Measurements from ENCODE around the gene NISCH. TPM values are rescaled to one million over a fixed set of nuclear protein-coding genes. Genes with fewer than 3 reads are reported as not detected.

The NISCH gene
- total RNA-seq, 2 donors from 2014 or later: 80.2 to 81.7 TPM

DNA sequence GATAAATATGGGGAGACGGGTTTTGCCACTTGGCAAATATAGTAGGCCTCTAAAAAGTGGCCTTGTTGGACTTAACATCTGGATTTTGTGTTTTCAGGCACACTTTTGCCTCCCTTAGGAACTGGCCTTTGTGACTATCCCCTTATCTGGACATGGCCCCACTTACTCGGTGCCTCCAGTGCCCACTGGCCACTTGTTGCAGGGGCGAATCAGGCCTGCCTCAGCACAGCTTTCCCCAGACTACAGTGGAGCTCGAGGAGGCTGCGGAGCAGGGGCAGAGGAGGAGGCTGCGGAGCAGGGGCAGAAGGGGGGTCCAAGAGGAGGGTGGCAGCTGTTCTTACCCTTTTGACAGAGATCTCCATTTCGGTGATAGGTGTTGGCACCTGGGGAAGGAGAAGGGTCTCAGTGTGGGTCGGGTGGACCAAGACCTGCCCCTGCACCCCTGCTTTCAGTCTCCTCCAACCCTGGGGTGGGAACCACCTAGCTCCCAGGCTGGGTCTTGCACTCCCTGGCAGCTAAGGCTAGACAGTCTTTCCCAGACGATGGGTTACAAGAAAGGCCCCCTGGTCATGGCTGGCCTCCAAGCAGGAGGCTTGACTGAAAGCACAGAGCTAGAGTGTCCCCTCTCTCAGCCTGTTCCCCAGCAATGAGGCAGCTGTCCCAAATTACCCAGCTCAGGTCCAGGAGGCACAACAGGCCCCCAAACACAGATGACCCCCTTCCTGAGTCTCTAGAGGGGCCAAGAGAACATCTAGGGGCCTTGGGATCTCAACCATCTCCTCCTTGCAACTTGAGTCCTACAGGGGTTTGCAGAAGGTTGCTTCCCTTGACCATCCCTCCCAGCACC lies 16.6 kb upstream of the NISCH start:
- Mint-ChIP-seq H3K36me3 (ENCODE audit: insufficient read depth in 2 of 2) (no peaks in the 10 kb centered on the region), H3K4me3 (no peak overlapping the region), H3K27ac (no peak overlapping the region), H3K27me3 (ENCODE audit: low read depth) (no peaks in the 10 kb centered on the region), H3K4me1 (ENCODE audit: low read depth) (no peaks in the 10 kb centered on the region), H3K9me3 (no peaks in the 10 kb centered on the region)
- ATAC-seq (replicated peaks in 1 of 2): no peak
- no peak for DNase-seq

DNA sequence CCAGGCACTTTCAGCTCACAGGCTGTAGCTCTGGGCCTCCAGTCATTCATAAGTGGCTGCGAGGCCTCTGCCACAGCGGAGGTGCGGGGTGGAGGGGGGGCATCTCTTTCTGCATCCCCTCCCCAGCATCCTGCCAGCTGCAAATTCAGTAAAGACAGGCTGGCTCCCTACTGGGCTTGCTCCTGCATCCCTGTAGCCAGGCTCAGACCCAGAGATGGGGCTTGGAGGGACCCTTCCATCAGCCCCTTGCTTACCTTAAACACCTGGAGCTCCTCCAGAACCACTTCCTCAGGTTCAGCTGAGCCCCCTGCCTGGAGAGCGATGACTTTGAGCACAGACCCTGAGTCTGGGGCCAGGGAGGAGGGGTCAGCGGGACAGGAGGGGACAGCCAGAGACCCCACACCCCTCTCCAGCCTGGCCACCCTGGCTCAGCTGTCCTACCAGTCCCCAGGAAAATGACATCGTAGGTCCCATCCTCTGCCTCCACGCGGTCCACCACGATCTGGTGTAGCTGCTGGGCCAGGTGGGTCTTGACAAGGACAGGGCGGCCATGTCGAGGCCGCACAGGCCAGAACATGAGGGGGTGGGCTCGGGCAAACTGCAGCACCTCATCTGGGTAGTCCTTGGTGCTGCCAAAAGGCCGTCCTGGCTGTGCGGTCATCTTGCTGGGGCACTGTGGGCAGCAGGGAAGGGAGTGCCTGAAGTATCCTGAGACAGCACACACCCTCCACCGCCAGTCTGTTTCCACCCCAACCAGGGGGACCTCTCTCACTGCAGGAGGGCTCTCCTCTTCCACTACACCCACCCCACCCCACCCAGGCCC lies 15.8 kb upstream of the NISCH start:
- Mint-ChIP-seq H3K4me1 (ENCODE audit: low read depth) (no peaks in the 10 kb centered on the region), H3K4me3 (no peak overlapping the region), H3K36me3 (ENCODE audit: insufficient read depth in 2 of 2) (no peaks in the 10 kb centered on the region), H3K9me3 (no peaks in the 10 kb centered on the region), H3K27ac (no peak overlapping the region), H3K27me3 (ENCODE audit: low read depth) (no peaks in the 10 kb centered on the region)
- ATAC-seq (replicated peaks in 1 of 2) (no peak), DNase-seq (no peak)

DNA sequence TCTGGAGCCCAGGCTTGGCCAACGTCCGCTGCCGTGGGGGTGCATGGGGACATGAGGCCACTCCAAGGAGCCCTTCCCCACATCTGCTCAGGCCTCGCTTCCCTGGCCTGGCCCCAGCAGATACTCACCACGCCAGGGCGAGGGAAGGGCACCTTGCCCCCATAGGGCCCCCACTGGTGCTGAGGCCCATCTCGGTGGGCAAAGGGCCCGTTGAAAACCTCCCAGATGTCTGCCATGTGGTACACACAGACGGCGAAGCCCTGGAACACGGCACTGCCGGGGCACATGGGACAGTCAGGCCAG lies 15.2 kb upstream of the NISCH start:
- ATAC-seq (replicated peaks in 1 of 2) (no peak), DNase-seq (no peak)
- H3K9me3 Mint-ChIP-seq: no peaks in the 10 kb centered on the region
- no peaks in the 10 kb centered on the region for H3K36me3 Mint-ChIP-seq (ENCODE audit: insufficient read depth in 2 of 2)
- no peak overlapping the region for H3K4me3 Mint-ChIP-seq
- H3K27ac Mint-ChIP-seq: no peak overlapping the region
- H3K27me3 Mint-ChIP-seq (ENCODE audit: low read depth): no peaks in the 10 kb centered on the region
- peaks cover 3% of the 10 kb centered on the region for H3K4me1 Mint-ChIP-seq (ENCODE audit: low read depth)

DNA sequence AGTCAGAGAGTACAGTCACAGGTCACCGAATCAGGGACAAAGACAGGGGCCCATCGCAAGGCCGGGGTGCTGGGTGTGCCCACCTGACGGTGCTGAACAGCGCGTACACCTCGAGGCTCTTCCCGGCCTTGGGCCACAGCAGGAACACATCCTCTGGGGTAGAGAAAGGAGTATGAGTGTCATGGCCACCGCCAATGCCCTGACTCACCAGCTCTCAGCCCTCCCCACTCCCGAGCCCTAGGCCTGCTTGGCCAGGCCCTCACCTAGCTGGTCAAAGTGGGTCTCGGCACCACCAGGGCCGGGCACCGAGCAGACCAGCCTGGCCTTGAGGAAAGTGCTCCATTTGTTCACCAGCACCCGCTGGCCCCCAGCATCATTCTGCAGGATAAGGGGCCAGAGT lies 14.7 kb upstream of the NISCH start:
- no peaks in the 10 kb centered on the region for H3K9me3 Mint-ChIP-seq
- no peaks in the 10 kb centered on the region for H3K27me3 Mint-ChIP-seq (ENCODE audit: low read depth)
- no peak for ATAC-seq (replicated peaks in 1 of 2)
- H3K4me3 Mint-ChIP-seq: no peak overlapping the region
- no peaks in the 10 kb centered on the region for H3K36me3 Mint-ChIP-seq (ENCODE audit: insufficient read depth in 2 of 2)
- no peak for DNase-seq
- H3K4me1 Mint-ChIP-seq (ENCODE audit: low read depth): peaks cover 8% of the 10 kb centered on the region
- H3K27ac Mint-ChIP-seq: no peak overlapping the region

DNA sequence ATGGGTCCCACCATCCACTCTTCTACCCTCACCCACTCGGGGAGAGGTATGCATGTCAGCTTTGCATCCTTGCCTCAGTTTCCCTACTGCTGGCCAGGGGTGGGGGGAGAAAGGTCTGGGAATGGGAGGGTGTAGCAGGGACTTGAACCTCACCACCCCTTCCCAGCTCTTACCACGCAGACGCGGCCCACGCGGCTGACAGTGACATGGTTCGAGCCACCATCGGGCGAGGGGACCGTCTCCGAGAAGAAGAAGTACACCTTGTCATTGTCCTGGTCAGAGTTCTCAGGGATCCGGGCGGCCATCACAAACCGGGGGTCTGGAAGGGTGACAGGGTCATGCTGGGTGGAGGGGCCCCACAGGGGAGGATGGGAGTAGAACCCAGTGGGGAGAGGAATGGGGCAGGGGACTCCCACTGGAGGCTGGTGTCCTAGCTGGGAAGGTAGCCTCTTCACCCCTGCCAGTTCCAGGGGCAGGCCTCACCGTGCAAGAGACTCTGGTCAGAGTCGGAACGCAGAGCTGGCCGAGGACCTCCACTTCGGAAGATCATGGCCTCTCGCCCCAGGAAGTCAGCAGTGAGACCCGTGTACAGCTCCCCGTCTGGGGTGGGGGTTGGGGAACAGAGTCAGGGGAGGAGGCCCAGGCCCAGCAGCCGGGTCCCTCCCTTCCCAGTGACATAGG lies 14.2 kb upstream of the NISCH start:
- no peak for DNase-seq
- Mint-ChIP-seq H3K4me3 (no peak overlapping the region), H3K9me3 (no peaks in the 10 kb centered on the region), H3K27ac (no peak overlapping the region), H3K4me1 (ENCODE audit: low read depth) (peaks cover 8% of the 10 kb centered on the region), H3K27me3 (ENCODE audit: low read depth) (no peaks in the 10 kb centered on the region), H3K36me3 (ENCODE audit: insufficient read depth in 2 of 2) (no peaks in the 10 kb centered on the region)
- ATAC-seq (replicated peaks in 1 of 2): no peak

DNA sequence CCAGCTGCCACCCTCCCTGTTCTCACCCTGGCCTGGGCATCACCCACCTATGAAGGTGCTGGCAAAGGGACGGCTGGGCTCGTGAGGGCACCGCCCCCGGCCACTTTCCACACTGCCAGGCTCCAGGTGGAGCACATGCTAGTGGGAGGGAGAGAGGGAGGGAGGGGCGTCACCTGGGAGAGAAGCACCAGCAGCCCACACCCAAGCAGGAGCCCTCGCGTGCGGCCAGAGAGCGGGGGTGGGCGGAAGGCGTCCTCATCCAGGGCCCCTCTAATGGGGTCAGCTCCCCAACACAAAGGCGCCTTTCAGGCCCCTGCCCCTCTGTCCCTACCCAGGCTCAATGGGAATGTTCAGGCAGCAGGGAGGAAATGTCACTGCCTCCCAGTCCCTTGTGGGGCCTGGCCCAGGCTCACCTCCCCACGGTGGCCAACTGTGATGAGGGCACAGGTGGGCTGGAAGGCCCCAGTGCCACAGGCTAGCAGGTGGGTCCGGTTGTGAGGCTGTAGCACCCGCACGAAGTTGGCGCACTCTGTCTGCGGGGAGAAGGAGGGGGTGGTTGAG lies 13.6 kb upstream of the NISCH start:
- no peak overlapping the region for H3K27ac Mint-ChIP-seq

DNA sequence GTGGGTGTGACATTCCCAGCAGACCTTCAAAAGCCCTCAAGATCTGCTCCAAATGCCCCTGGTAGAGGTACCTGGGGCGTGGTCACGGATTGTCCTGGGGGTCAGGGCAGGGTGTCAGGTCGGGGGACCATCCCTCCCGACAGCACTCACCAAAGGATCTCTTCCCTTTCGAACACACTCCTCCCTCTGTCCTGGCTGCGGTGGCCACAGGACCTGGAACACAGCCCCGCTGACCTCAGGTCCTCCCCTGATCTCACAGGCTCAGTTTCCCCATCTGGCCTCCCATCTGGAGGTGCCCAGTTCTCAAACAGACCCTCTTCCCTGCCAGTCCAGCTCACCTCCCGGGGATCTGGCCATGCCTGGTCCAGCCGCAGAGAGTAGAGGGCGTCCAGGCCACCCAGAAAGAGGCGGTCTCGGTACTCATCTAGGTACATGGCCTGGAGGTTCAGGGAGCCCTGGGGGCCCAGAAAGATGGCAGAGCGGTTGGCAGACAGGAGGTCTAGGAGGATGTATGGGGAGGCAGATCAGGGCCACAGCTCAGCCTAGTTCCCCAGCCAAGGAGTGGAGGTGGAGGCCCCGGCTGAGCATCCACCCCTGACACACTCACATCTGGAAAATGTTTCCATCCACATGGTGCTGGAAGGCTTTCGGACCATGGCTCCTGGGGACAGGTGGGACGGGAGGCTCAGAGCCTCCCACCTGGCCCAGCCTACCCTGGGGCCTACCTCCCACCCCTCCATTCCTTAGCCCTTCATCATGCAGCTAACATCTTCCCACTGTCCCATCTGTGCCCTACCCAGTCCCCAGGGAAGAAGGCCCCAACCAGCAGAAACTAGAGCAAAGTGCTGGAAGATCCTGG lies 12.8 kb upstream of the NISCH start:
- DNase-seq: no peak
- H3K36me3 Mint-ChIP-seq (ENCODE audit: insufficient read depth in 2 of 2): no peaks in the 10 kb centered on the region
- no peak overlapping the region for H3K27ac Mint-ChIP-seq

More for the DNA sequence above, 13.6 kb upstream of the NISCH start:
- ATAC-seq (replicated peaks in 1 of 2) (no peak), DNase-seq (no peak)
- Mint-ChIP-seq H3K4me3 (no peak overlapping the region), H3K27me3 (ENCODE audit: low read depth) (no peaks in the 10 kb centered on the region), H3K9me3 (no peaks in the 10 kb centered on the region), H3K36me3 (ENCODE audit: insufficient read depth in 2 of 2) (no peaks in the 10 kb centered on the region), H3K4me1 (ENCODE audit: low read depth) (peaks cover 14% of the 10 kb centered on the region)

DNA sequence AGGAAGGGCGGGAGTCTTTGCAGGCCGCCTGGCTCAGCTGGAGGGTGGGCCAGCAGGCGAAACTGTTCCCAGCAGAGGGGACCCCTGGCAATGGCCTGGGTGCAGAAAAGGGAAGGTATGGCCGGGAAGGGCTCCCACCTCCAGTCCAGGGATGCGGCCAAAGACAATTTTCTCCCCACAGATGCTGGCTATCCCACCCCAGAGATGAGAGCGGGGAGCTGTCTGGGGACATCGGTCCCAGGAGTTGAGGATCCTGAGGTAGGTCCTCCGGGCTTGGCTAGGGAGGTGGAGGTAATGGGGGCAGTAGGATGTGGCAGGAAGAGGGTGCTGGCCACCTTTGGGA lies 12.2 kb upstream of the NISCH start:
- H3K36me3 Mint-ChIP-seq (ENCODE audit: insufficient read depth in 2 of 2): no peaks in the 10 kb centered on the region
- H3K4me3 Mint-ChIP-seq: no peak overlapping the region

More for the DNA sequence above, 12.8 kb upstream of the NISCH start:
- Mint-ChIP-seq H3K27me3 (ENCODE audit: low read depth) (no peaks in the 10 kb centered on the region), H3K9me3 (no peaks in the 10 kb centered on the region), H3K4me1 (ENCODE audit: low read depth) (peaks cover 19% of the 10 kb centered on the region), H3K4me3 (no peak overlapping the region)
- ATAC-seq (replicated peaks in 1 of 2): no peak

DNA sequence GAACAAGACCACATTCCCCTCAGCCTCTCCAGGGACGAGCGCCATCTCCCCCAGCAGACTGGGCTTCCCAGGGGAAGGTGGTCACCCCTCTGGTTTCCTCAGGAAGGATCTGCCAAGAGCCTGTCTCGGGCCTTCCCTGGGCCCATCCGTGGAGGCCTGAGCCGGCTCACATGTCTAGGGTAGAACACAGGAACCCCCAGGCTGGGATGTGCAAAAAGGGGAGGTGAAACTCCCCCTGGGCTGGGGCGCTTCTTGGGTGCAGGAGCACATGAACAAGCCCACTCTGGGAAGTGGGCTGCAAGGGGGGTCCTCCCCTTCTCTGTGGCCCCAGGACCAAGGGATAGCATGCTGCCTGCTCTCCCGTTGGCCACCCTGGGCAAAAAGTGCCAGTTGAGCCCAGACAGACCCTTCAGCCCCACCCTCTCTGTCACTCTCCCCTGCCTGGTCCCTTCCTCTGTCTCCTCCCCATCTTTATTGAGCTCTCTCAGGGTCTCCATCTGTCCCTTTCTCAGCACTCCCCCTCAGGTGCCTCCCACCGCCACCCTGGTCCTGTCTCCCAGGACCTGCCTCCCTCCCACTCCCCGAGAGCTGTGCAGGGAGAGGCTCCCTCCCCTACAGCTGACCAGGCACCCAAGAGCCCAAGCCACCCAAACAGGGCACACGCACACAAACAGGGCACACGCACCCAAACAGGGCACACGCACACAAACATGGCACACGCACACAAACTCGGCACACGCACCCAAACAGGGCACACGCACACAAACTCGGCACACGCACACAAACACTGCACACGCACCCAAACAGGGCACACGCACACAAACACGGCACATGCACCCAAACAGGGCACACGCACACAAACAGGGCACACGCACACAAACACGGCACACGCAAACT lies 11.4 kb upstream of the NISCH start:
- Mint-ChIP-seq H3K27me3 (ENCODE audit: low read depth) (no peaks in the 10 kb centered on the region), H3K4me1 (ENCODE audit: low read depth) (peaks cover 19% of the 10 kb centered on the region), H3K36me3 (ENCODE audit: insufficient read depth in 2 of 2) (no peaks in the 10 kb centered on the region), H3K4me3 (peak overlapping the region in 1 of 2 donors; percentile 25), H3K9me3 (no peaks in the 10 kb centered on the region), H3K27ac (no peak overlapping the region)
- ATAC-seq (replicated peaks in 1 of 2): no peak
- DNase-seq: no peak

More for the DNA sequence above, 12.2 kb upstream of the NISCH start:
- Mint-ChIP-seq H3K9me3 (no peaks in the 10 kb centered on the region), H3K27me3 (ENCODE audit: low read depth) (no peaks in the 10 kb centered on the region), H3K27ac (no peak overlapping the region), H3K4me1 (ENCODE audit: low read depth) (peaks cover 19% of the 10 kb centered on the region)
- no peak for ATAC-seq (replicated peaks in 1 of 2)
- DNase-seq: no peak

DNA sequence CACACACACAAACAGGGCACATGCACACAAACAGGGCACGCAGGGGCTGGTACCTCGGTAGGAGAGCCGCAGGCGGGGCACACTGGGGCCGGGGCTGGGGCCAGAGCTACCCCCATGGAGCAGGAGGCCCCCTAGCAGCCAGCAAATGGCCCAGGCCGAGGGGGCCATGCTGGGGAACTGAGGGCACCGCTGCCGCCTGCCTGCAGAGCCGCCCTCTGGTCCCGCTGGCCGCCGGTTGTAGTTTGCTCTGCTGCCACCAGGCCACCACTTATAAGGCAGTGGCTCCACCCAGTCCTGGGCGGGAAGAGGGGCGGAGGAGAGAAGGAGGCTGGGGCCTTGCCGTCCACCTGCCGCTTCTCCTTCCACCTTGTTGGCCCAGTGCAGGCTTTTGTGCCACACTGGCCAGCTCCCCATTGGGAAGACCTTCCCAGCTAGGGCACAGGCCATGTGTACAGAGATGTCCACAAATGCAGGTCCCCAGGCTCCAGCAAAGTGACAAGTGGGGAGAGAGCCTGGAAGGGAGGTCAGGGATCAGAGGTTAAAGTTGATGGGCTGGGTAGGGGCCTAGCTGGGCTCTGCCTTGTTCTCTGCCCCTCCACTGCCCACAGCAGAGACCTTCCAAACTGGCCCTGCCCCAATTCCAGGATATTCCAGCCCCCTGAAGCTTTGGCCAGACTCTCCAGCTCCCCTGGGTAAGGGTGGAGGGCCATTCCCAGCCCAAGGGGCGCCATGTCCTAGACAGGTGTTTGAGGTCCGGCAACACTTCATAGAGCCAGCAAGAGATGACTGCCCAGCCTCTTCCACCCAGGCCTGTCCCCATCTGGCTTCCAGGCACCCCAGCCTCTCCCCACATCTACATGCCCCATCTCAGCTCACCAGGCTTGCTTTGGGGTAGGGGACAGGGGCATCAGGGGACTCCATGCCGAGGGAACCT lies 10.3 kb upstream of the NISCH start, which contains the start of gene SEMA3G:
Gene SEMA3G (minus strand): TSS at position 244 of the 934 bp plus-strand sequence. CDS start 76 bp downstream, at position 168.
- Mint-ChIP-seq H3K36me3 (ENCODE audit: insufficient read depth in 2 of 2) (no peaks in the 10 kb centered on the region), H3K27ac (no peak within 1 kb of the TSS), H3K9me3 (no peaks in the 10 kb centered on the region), H3K27me3 (ENCODE audit: low read depth) (no peaks in the 10 kb centered on the region), H3K4me1 (ENCODE audit: low read depth) (peaks cover 19% of the 10 kb centered on the region), H3K4me3 (peak within 1 kb of the TSS in 1 of 2 donors; percentile 25)
- ATAC-seq (replicated peaks in 1 of 2) (peak; percentile 98 to 99), DNase-seq (peak; percentile 82 to 90)

DNA sequence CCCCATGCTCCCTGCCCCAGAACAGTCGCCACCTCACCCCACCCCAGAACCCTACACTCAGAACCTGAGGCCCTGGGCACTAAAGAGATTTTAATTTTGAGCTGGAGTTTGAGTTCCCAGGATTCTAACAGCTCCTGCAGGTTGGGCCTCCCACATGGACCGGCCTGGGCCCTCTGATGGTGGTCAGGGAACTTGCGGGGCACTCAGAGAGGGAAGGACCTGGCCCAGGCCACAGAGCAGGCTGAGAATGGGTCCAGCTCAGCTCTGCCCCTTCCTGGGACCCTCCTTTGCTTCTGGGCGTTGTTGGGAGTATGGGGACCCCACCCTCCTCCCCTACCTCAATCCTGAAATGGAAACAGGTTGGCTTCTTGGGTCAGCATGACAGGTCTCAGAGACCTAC lies 9.4 kb upstream of the NISCH start:
- Mint-ChIP-seq H3K4me3 (no peak overlapping the region), H3K27me3 (ENCODE audit: low read depth) (no peaks in the 10 kb centered on the region), H3K27ac (no peak overlapping the region), H3K9me3 (no peaks in the 10 kb centered on the region), H3K4me1 (ENCODE audit: low read depth) (peaks cover 19% of the 10 kb centered on the region), H3K36me3 (ENCODE audit: insufficient read depth in 2 of 2) (no peaks in the 10 kb centered on the region)
- DNase-seq (no peak), ATAC-seq (replicated peaks in 1 of 2) (no peak)
